ENCODE data around the gene USB1. TPM values are rescaled to one million over a fixed set of nuclear protein-coding genes. Genes with fewer than 3 reads are reported as not detected.

USB1 gene
- total RNA-seq, 1 experiment from 2014 or later, result 18.7 TPM

DNA sequence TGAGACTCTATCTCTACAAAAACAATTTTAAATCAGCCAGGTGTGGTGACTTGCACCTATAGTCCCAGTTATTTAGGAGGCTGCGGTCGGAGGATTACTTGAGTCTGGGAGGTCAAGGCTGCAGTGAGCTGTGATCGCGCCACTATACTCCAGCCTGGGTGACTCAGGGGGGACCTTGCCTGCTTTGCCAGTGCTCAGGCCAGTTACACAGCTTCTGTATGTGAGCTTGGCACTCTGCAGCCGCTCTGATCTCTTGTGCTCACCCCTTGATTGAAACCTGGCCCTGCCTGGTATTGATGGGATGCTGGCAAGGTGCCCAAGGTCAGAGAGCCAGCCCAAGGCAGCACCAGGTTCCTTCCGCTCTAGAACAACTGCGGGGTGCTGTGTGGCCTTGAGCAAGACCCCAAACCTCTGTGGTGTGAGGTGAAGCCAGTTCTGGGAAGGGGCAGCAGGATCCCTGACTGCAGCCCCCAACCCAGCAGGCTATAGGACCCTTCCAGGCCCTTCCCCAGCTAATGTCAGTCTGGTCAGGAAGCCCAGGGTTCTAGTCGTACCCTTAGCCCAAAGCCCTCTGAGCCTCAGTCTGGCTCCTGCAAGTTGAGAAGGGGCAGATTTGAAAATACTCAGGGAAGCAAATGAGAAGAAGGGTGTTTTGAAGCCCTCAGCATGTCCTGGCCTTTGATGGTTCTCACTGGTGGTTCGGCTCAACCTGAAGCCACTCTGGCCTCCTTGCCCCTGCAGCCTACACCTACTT is 43.2 kb downstream of the USB1 start:
- no peaks in the 10 kb centered on the region for H4K20me1 ChIP-seq (ENCODE audit: low read length)
- H2AFZ ChIP-seq (ENCODE audit: low read length), result no peak overlapping the region
- no peaks in the 10 kb centered on the region for H3K9me2 ChIP-seq (replicated peaks; ENCODE audit: low read length)
- no peak overlapping the region for H3K27ac ChIP-seq (ENCODE audit: low read length)
- CTCF ChIA-PET, result no interaction called here
- no TSS peak for BruUV-seq (replicated peaks)
- no peaks in the 10 kb centered on the region for H3K36me3 ChIP-seq (ENCODE audit: low read depth, low read length)
- no peak overlapping the region for H3K4me3 ChIP-seq (ENCODE audit: low read length)
- H3K4me2 ChIP-seq (ENCODE audit: low read length), result no peak overlapping the region
- no peaks in the 10 kb centered on the region for H3K9me3 ChIP-seq (ENCODE audit: low read length)
- no peak for ATAC-seq
- POLR2A ChIA-PET (ENCODE audit: unreplicated experiment), result no interaction called here
- no peak overlapping the region for H3K9ac ChIP-seq (ENCODE audit: low read length)
- H3F3A ChIP-seq (ENCODE audit: low read length, unreplicated experiment), result no peaks in the 10 kb centered on the region
- H3K79me2 ChIP-seq (ENCODE audit: low read length), result no peaks in the 10 kb centered on the region
- no peaks in the 10 kb centered on the region for H3K4me1 ChIP-seq (ENCODE audit: insufficient read depth, low read length)
- no peak for TF ChIP-seq EZH2 (IDR thresholded peaks at IDR 0.05; ENCODE audit: low read length, unreplicated experiment)
- TF ChIP-seq EZH2phosphoT487 (IDR thresholded peaks at IDR 0.05; ENCODE audit: borderline replicate concordance, low read length), result no peak
- TF ChIP-seq, protein P1, sequence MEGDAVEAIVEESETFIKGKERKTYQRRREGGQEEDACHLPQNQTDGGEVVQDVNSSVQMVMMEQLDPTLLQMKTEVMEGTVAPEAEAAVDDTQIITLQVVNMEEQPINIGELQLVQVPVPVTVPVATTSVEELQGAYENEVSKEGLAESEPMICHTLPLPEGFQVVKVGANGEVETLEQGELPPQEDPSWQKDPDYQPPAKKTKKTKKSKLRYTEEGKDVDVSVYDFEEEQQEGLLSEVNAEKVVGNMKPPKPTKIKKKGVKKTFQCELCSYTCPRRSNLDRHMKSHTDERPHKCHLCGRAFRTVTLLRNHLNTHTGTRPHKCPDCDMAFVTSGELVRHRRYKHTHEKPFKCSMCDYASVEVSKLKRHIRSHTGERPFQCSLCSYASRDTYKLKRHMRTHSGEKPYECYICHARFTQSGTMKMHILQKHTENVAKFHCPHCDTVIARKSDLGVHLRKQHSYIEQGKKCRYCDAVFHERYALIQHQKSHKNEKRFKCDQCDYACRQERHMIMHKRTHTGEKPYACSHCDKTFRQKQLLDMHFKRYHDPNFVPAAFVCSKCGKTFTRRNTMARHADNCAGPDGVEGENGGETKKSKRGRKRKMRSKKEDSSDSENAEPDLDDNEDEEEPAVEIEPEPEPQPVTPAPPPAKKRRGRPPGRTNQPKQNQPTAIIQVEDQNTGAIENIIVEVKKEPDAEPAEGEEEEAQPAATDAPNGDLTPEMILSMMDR (conservative IDR thresholded peaks at IDR 0.05; ENCODE audit: low read depth, low read length), result no peak
- H3K27me3 ChIP-seq (ENCODE audit: low read length), result no peaks in the 10 kb centered on the region
- no peak for DNase-seq
- intact Hi-C loops (cut with micrococcal nuclease), result no loop called here

DNA sequence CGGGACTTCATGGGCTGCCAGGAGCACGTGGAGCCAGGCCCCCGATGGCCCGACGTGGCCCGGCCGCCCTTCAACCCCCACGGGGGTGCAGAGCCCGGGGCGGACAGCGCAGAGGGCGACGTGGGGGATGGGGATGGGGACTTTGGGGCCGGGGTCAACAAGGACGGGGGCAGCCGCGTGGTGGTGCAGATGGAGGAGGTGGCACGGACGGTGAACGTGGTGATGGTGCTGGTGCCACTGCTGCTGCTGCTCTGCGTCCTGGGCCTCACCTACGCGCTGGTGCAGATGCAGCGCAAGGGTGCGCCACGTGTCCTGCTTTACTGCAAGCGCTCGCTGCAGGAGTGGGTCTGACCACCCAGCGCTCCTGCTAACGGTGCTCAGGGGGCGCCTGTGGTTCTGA is 43.9 kb downstream of the USB1 start:
- ChIA-PET POLR2A (ENCODE audit: unreplicated experiment) (no interaction called here), CTCF (no interaction called here)
- no peaks in the 10 kb centered on the region for H3K9me2 ChIP-seq (replicated peaks; ENCODE audit: low read length)
- no peaks in the 10 kb centered on the region for H4K20me1 ChIP-seq (ENCODE audit: low read length)
- H3K9ac ChIP-seq (ENCODE audit: low read length), result no peak overlapping the region
- H2AFZ ChIP-seq (ENCODE audit: low read length), result no peak overlapping the region
- no peak overlapping the region for H3K4me2 ChIP-seq (ENCODE audit: low read length)
- no peak overlapping the region for H3K4me3 ChIP-seq (ENCODE audit: low read length)
- no peaks in the 10 kb centered on the region for H3F3A ChIP-seq (ENCODE audit: low read length, unreplicated experiment)
- no TSS peak for BruUV-seq (replicated peaks)
- no peaks in the 10 kb centered on the region for H3K9me3 ChIP-seq (ENCODE audit: low read length)
- no peaks in the 10 kb centered on the region for H3K79me2 ChIP-seq (ENCODE audit: low read length)
- DNase-seq (no peak), ATAC-seq (no peak)
- no peaks in the 10 kb centered on the region for H3K27me3 ChIP-seq (ENCODE audit: low read length)
- no peaks in the 10 kb centered on the region for H3K4me1 ChIP-seq (ENCODE audit: insufficient read depth, low read length)
- no peak overlapping the region for H3K27ac ChIP-seq (ENCODE audit: low read length)
- intact Hi-C loops (cut with micrococcal nuclease), result no loop called here
- H3K36me3 ChIP-seq (ENCODE audit: low read depth, low read length), result no peaks in the 10 kb centered on the region
- TF ChIP-seq, protein P1 (conservative IDR thresholded peaks at IDR 0.05; ENCODE audit: low read depth, low read length), result no peak
- TF ChIP-seq EZH2phosphoT487 (IDR thresholded peaks at IDR 0.05; ENCODE audit: borderline replicate concordance, low read length) (no peak), EZH2 (IDR thresholded peaks at IDR 0.05; ENCODE audit: low read length, unreplicated experiment) (no peak)

DNA sequence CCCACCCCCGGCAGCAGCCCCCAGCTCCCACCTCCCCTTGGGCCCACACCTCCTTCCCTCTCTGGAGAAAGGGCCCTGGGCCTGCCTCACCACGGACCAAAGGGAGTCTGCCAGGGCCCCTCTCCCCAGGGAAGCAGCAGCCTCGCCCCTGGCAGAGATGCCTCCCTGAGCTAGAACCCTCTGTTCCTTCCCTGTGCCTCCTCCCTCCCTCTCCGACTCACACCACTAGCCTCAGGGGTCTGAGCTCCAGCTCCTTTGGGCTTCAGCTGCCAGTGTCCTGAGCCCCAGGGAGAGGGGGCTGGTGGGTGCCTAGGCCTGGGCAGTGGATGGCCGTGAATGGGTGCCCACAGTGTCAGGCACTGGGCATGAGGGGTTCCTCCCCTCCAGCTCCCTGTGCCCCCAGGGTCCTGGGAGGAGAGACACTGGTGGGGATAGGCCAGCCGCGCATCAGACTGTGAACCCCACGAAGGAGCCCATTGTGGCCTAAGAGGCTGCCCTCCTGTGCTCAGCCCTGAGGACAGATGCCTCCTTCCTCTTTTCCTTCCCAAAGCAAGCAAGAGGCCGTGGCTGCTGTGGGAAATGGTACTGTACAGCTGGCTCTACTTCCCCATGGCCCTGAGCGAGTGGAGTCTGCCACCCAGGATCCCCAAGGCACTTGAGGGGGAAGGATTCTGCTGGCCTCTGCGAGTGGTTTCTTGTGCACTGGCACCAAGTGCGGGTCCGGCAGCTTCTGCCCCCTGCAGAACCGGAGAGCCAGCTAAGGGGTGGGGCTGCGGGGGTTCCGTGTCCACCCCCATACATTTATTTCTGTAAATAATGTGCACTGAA is 45.1 kb downstream of the USB1 start:
- H3K4me2 ChIP-seq (ENCODE audit: low read length), result no peak overlapping the region
- BruUV-seq (replicated peaks), result no TSS peak
- ChIA-PET CTCF (no interaction called here), POLR2A (ENCODE audit: unreplicated experiment) (no interaction called here)
- intact Hi-C loops (cut with micrococcal nuclease), result no loop called here
- no peaks in the 10 kb centered on the region for H3K79me2 ChIP-seq (ENCODE audit: low read length)
- DNase-seq, result no peak
- no peaks in the 10 kb centered on the region for H3K4me1 ChIP-seq (ENCODE audit: insufficient read depth, low read length)
- H3K9ac ChIP-seq (ENCODE audit: low read length), result no peak overlapping the region
- no peak overlapping the region for H3K27ac ChIP-seq (ENCODE audit: low read length)
- no peak overlapping the region for H2AFZ ChIP-seq (ENCODE audit: low read length)
- no peaks in the 10 kb centered on the region for H3K9me2 ChIP-seq (replicated peaks; ENCODE audit: low read length)
- no peaks in the 10 kb centered on the region for H3K27me3 ChIP-seq (ENCODE audit: low read length)
- ATAC-seq, result no peak
- no peak overlapping the region for H3K4me3 ChIP-seq (ENCODE audit: low read length)
- TF ChIP-seq EZH2 (IDR thresholded peaks at IDR 0.05; ENCODE audit: low read length, unreplicated experiment) (no peak), EZH2phosphoT487 (IDR thresholded peaks at IDR 0.05; ENCODE audit: borderline replicate concordance, low read length) (no peak)
- TF ChIP-seq, protein P1 (conservative IDR thresholded peaks at IDR 0.05; ENCODE audit: low read depth, low read length), result no peak
- no peaks in the 10 kb centered on the region for H3K9me3 ChIP-seq (ENCODE audit: low read length)
- H3F3A ChIP-seq (ENCODE audit: low read length, unreplicated experiment), result no peaks in the 10 kb centered on the region
- H4K20me1 ChIP-seq (ENCODE audit: low read length), result no peaks in the 10 kb centered on the region
- no peaks in the 10 kb centered on the region for H3K36me3 ChIP-seq (ENCODE audit: low read depth, low read length)
